Sigmoid colon (tissue), 7 donors: ENCODE data around the gene APOBEC3B. TPM values are rescaled to one million over a fixed set of nuclear protein-coding genes. Genes with fewer than 3 reads are reported as not detected.
"Not testable (repeated sequence)": the region's sequence is repeated elsewhere in the genome, so short reads cannot be mapped to it uniquely, and the experiment has no call there.

Experiments
- DNase-seq: peaks from one replicate; pipeline ENCODE4 v3.0.0-alpha.2; 2019
- H3K27ac ChIP-seq, 4 donors: fragments of 200-600 bp; sonication (generic); one replicate each; pipeline ENCODE4 v1.5.1; 2016 to 2019; ENCODE audit warnings: mild to moderate bottlenecking in 1 of 4
- H3K27me3 ChIP-seq, 3 donors: fragments of 200-600 bp; sonication (generic); one replicate each; pipeline ENCODE4 v1.5.1; 2019; ENCODE audit warnings: mild to moderate bottlenecking in 1 of 3
- H3K36me3 ChIP-seq, 4 donors: fragments of 200-600 bp; sonication (generic); one replicate each; pipeline ENCODE4 v1.5.1; 2016 to 2019
- H3K4me1 ChIP-seq, 4 donors: fragments of 200-600 bp; sonication (generic); one replicate each; pipeline ENCODE4 v1.5.1; 2017 to 2019
- H3K4me3 ChIP-seq, 4 donors: fragments of 200-600 bp; sonication (generic); one replicate each; pipeline ENCODE4 v1.5.1; 2017 to 2019; ENCODE audit warnings: mild to moderate bottlenecking in 2 of 4, moderate library complexity in 1 of 4
- H3K9me3 ChIP-seq, 4 donors: fragments of 200-600 bp in 3 of 4; sonication (generic) in 3 of 4; one replicate each; pipeline versions ENCODE4 v1.5.1 to v1.6.1; 2013 to 2019
- CTCF ChIP-seq, 4 experiments: fragments of 450-650 bp in 3 of 4; fragments of 200-600 bp in 1 of 4; IDR thresholded peaks; one replicate each; pipeline ENCODE4 v1.5.1; 2016 to 2019; ENCODE audit warnings: antibody characterized with exemption in 4 of 4, mild to moderate bottlenecking in 3 of 4, moderate library complexity in 2 of 4
- EP300 ChIP-seq, 4 donors: sonication (generic); formaldehyde crosslinking; IDR thresholded peaks; one replicate each; pipeline ENCODE4 v1.6.1; 2017; ENCODE audit warnings: antibody characterized with exemption in 4 of 4
- POLR2A ChIP-seq, 2 donors: fragments of 450-650 bp; IDR thresholded peaks; one replicate each; pipeline ENCODE4 v1.6.1; 2016; ENCODE audit warnings: antibody characterized with exemption in 2 of 2, mild to moderate bottlenecking in 2 of 2, moderate library complexity in 2 of 2
- POLR2AphosphoS5 ChIP-seq, 4 donors: sonication (generic); formaldehyde crosslinking; IDR thresholded peaks; one replicate each; pipeline ENCODE4 v1.6.1; 2017; ENCODE audit warnings: antibody characterized with exemption in 4 of 4
- WGBS, 2 donors: extraction: QIAGEN DNeasy Blood & Tissue Kit; methylation state at CpG; one replicate each; pipeline ENCODE4 v1.1.7; 2013; 5-methylcytosine and 5-hydroxymethylcytosine counted together
- intact Hi-C: fragments of 100-400 bp; cut with DNase I; formaldehyde crosslinking; loops from one replicate; pipeline ENCODE4 v1.15.1; 2023
- polyA plus RNA-seq, 3 donors: library from polyadenylated mRNA; stranded (reverse); fragments of 200-250 nt; gene quantifications; one replicate each; pipeline ENCODE4 v1.2.3, GENCODE V29; 2013
- total RNA-seq, 4 donors: library from RNA; depleted of rRNA; stranded (reverse); fragments of >200 nt; gene quantifications; one replicate each; pipeline ENCODE4 v1.1.0, GENCODE V29; 2016
- donor health status: healthy with polysubstance abuse.
- donor health status: Bipolar disorder and iron deficiency.
- donor health status: healthy.

Gene APOBEC3B
- total and polyA plus RNA-seq, 7 donors, result 0.71 to 81.6 (median 13.5) TPM; not detected in 2

GRCh38 chr22:38974170-38974825 is 7.8 kb upstream of the APOBEC3B start:
- no peak for TF ChIP-seq EP300 (IDR thresholded peaks at IDR 0.05)
- intact Hi-C loops, result no loop called here
- no peak for DNase-seq
- Histone ChIP-seq H3K4me3 (no peak overlapping the region), H3K27ac (no peak overlapping the region), H3K4me1 (no peaks in the 10 kb centered on the region), H3K27me3 (no peaks in the 10 kb centered on the region), H3K9me3 (no peaks in the 10 kb centered on the region), H3K36me3 (no peaks in the 10 kb centered on the region)
- 85 to 89% methylated on average over 18 of the region's 18 CpGs for WGBS, 2 donors

- Histone ChIP-seq H3K4me1 (no peaks in the 10 kb centered on the region), H3K27me3 (no peaks in the 10 kb centered on the region), H3K36me3 (no peaks in the 10 kb centered on the region), H3K4me3 (no peak overlapping the region), H3K27ac (no peak overlapping the region), H3K9me3 (no peaks in the 10 kb centered on the region)
- WGBS, 2 donors, result 93 to 94% methylated on average over 7 of the region's 7 CpGs
- intact Hi-C loops, result no loop called here
- DNase-seq, result no peak
- TF ChIP-seq CTCF (IDR thresholded peaks at IDR 0.05) (no peak), POLR2AphosphoS5 (IDR thresholded peaks at IDR 0.05) (no peak), POLR2A (IDR thresholded peaks at IDR 0.05) (no peak), EP300 (IDR thresholded peaks at IDR 0.05) (no peak)
Measured at GRCh38 chr22:38974826-38975175, 7.3 kb upstream of the APOBEC3B start.

GRCh38 chr22:38977289-38977688 is 4.9 kb upstream of the APOBEC3B start:
- H3K36me3 ChIP-seq, DNase-seq, H3K27me3 ChIP-seq, H3K27ac ChIP-seq, H3K4me3 ChIP-seq, intact Hi-C loops, H3K9me3 ChIP-seq: not testable (repeated sequence)
- H3K4me1 ChIP-seq, result peaks cover 0 to 12% (median 2%) of the 10 kb centered on the region in 4 donors
- 85 to 95% methylated on average over 4 of the region's 4 CpGs for WGBS, 2 donors

GRCh38 chr22:38980587-38980986 is 1.6 kb upstream of the APOBEC3B start:
- 22 to 69% methylated on average over 10 of the region's 10 CpGs for WGBS, 2 donors
- H3K27me3 ChIP-seq, H3K27ac ChIP-seq, H3K36me3 ChIP-seq, DNase-seq, H3K4me3 ChIP-seq, H3K9me3 ChIP-seq: not testable (repeated sequence)
- intact Hi-C loops, result loop anchor here (5.0 kb wide), 1 partner anchor 108 kb away; the partner anchor contains the start of gene CBX6
- peaks cover 0 to 18% (median 4%) of the 10 kb centered on the region in 4 donors for H3K4me1 ChIP-seq

- TF ChIP-seq CTCF (IDR thresholded peaks at IDR 0.05) (peak in 2 of 4 experiments; percentile 17 to 34), POLR2A (IDR thresholded peaks at IDR 0.05) (no peak), POLR2AphosphoS5 (IDR thresholded peaks at IDR 0.05) (no peak), EP300 (IDR thresholded peaks at IDR 0.05) (no peak)
- DNase-seq, result no peak
- H3K36me3 ChIP-seq, result no peaks in the 10 kb centered on the region
Measured at GRCh38 chr22:38981005-38981991, 849 bp upstream of the APOBEC3B start.

GRCh38 chr22:38984224-38984623 is 2.1 kb downstream of the APOBEC3B start:
- Histone ChIP-seq H3K4me3 (no peak overlapping the region), H3K9me3 (no peaks in the 10 kb centered on the region), H3K27me3 (no peaks in the 10 kb centered on the region), H3K36me3 (no peaks in the 10 kb centered on the region), H3K4me1 (peaks cover 0 to 18% (median 4%) of the 10 kb centered on the region in 4 donors), H3K27ac (no peak overlapping the region)
- intact Hi-C loops, result loop anchor here (5.0 kb wide), 1 partner anchor 112 kb away; the partner anchor contains the start of gene CBX6
- DNase-seq, result no peak
- WGBS, 2 donors, result 95 to 96% methylated on average over 2 of the region's 2 CpGs
- TF ChIP-seq POLR2A (IDR thresholded peaks at IDR 0.05) (no peak), CTCF (IDR thresholded peaks at IDR 0.05) (no peak), POLR2AphosphoS5 (IDR thresholded peaks at IDR 0.05) (no peak), EP300 (IDR thresholded peaks at IDR 0.05) (no peak)

More at GRCh38 chr22:38981005-38981991, 849 bp upstream of the APOBEC3B start:
- Histone ChIP-seq H3K4me1 (peaks cover 0 to 18% (median 4%) of the 10 kb centered on the region in 4 donors), H3K4me3 (peak overlapping the region in 3 of 4 donors; percentile 40 to 53 (median 48)), H3K9me3 (no peaks in the 10 kb centered on the region), H3K27me3 (no peaks in the 10 kb centered on the region), H3K27ac (peak overlapping the region in 3 of 4 donors; percentile 71 to 78 (median 74))
- 10 to 33% methylated on average over 27 of the region's 27 CpGs for WGBS, 2 donors
- intact Hi-C loops, result loop anchor here (5.0 kb wide), 1 partner anchor 109 kb away; the partner anchor contains the start of gene CBX6

GRCh38 chr22:38984784-38985757 is 2.9 kb downstream of the APOBEC3B start:
- H3K9me3 ChIP-seq, H3K36me3 ChIP-seq, H3K4me3 ChIP-seq, H3K27me3 ChIP-seq, H3K27ac ChIP-seq, DNase-seq: not testable (repeated sequence)
- intact Hi-C loops, result loop anchor here (5.0 kb wide), 1 partner anchor 113 kb away; the partner anchor contains the start of gene CBX6
- 42 to 47% methylated on average over 9 of the region's 9 CpGs for WGBS, 2 donors
- peaks cover 0 to 18% (median 4%) of the 10 kb centered on the region in 4 donors for H3K4me1 ChIP-seq
